ENCODE measurements around the gene TMEM106A.

The TMEM106A gene

DNA sequence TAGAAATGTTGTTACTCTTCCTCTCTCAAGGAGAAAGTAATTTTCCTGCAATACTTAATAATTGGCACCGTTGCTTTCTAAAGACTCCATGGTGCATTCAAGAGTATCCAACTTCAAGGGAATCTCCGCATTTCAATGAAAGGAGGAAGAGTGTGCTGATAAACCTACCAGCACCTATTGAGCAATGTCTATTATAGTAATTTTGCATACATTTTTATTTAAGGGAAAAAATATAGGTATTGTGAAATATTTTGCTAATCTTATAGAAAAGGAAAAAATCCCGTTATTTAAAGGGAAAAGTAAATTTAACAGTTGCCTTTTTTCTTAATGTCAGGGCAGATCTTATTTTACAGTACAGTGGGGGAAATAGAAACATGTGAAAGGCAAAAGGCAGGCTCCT lies 1.1 kb upstream of the TMEM106A start:
- TF ChIP-seq CTCF (conservative IDR thresholded peaks at IDR 0.05) (no peak), ZFX (IDR thresholded peaks at IDR 0.05) (no peak)

GRCh38 chr17:43211123-43211479 lies 574 bp upstream of the TMEM106A start:
- TF ChIP-seq CTCF (conservative IDR thresholded peaks at IDR 0.05), result no peak
- TF ChIP-seq ZFX (IDR thresholded peaks at IDR 0.05), result no peak
- no peak overlapping the region for H3K27ac ChIP-seq

More for the DNA sequence above, 1.1 kb upstream of the TMEM106A start:
- no peak overlapping the region for H3K27ac ChIP-seq

DNA sequence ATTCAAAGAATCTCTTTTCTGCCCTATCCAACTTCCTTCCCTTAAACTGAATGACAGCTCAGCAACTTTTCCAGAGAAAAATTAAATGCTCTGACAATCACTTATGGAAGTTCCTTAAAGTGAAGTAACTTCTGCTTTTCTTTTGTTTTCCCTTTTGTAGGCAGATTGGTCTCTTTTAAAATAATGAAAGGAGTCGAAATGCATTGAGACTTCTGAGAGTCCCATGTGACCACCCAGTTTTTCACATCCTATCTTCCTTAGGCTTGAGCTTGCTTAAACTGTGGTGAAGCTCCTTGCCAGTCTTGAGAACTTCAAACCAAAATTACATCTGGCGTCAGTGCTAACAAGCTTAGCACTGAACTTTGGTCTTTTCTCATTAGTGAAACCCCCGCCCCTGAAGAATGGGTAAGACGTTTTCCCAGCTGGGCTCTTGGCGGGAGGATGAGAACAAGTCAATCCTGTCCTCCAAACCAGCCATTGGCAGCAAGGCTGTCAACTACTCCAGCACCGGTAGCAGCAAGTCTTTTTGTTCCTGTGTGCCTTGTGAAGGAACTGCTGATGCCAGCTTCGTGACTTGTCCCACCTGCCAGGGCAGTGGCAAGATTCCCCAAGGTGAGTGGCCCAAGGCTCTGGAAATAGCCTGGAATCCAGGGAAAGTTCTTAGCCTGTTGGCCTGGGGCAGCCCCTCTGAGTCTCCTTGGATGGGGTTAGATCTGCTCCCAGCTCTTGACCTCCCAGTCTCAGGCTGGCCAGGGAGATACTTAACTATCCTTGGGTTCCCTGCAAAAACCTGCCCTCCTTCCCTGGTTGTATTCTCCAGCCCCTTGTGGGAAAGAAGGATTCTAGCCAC lies 1.2 kb downstream of the TMEM106A start:
- H3K27ac ChIP-seq, result no peak overlapping the region

GRCh38 chr17:43213545-43213944 lies 1.9 kb downstream of the TMEM106A start:
- no peak overlapping the region for H3K27ac ChIP-seq

More for the DNA sequence above, 1.2 kb downstream of the TMEM106A start:
- TF ChIP-seq CTCF (conservative IDR thresholded peaks at IDR 0.05), result no peak

GRCh38 chr17:43215341-43215740 lies 3.7 kb downstream of the TMEM106A start:
- no peak overlapping the region for H3K27ac ChIP-seq
- no peak for TF ChIP-seq ZFX (IDR thresholded peaks at IDR 0.05)
- no peak for TF ChIP-seq CTCF (conservative IDR thresholded peaks at IDR 0.05)

More at GRCh38 chr17:43213545-43213944, 1.9 kb downstream of the TMEM106A start:
- TF ChIP-seq ZFX (IDR thresholded peaks at IDR 0.05), result no peak
- TF ChIP-seq CTCF (conservative IDR thresholded peaks at IDR 0.05), result no peak

DNA sequence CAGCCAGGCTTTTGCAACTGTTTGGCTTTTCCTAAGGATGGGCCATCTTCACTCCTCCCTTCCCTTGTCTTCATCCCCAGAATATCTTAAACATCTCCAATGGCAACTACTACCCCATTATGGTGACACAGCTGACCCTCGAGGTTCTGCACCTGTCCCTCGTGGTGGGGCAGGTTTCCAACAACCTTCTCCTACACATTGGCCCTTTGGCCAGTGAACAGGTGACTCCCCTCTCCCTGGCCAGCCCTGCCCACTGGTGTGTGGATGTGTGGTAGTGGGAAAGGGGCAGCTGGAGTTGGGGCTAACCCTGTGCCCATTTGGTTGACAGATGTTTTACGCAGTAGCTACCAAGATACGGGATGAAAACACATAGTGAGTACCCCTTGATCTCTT lies 4.7 kb downstream of the TMEM106A start:
- H3K27ac ChIP-seq, result no peak overlapping the region

More for the DNA sequence above, 4.7 kb downstream of the TMEM106A start:
- TF ChIP-seq CTCF (conservative IDR thresholded peaks at IDR 0.05) (no peak), ZFX (IDR thresholded peaks at IDR 0.05) (no peak)
